Measurements from ENCODE around the gene ATP6V1F.
"Not testable (repeated sequence)": the region's sequence is repeated elsewhere in the genome, so short reads cannot be mapped to it uniquely, and the experiment has no call there.

Gene ATP6V1F

DNA sequence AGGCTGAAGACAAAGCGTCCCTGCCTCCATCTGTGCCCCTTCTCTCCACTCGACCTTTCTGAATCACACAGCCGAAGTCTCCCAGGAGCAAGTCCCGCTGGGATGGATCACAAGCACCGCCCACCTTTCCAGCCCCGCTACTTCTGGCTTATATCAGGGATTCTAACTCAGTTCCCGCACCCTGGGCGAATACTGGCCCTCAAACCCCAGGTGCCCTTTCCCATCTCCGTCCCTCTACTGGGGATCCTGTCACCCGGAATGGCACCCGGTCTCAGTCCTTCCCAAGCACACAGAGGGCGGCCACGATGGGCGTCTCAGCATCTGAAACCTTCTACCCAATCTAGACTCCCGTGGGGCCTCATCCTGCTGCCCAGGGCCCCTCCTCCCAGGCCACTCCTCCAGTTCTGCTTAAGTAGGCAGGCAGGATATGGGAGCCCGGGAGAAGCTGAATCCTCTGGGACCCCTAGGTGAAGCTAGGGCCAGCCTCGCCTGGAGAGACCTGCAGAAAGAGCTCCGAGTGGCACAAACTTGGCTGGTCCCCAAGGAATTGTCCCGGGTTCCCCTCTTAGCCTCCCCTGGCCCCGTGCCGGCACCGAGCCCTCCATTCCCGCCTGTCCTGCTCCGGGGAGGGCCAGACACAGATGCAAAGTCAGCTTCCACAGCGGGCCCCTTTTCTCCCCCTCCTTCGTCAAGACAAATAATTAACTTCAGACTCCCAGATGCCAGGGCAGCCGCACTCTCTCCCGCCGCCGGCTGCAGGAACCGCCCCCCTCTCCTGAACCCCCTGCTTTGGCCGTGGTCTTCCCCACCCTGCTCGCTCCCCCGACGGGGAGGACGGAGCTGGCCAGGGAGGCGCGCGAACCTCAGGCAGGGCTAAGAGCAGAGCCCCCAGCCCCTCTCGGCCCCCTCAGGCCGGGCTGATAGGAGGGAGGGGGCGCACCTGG is 47.2 kb downstream of the ATP6V1F start:
- TF ChIP-seq, protein P1, sequence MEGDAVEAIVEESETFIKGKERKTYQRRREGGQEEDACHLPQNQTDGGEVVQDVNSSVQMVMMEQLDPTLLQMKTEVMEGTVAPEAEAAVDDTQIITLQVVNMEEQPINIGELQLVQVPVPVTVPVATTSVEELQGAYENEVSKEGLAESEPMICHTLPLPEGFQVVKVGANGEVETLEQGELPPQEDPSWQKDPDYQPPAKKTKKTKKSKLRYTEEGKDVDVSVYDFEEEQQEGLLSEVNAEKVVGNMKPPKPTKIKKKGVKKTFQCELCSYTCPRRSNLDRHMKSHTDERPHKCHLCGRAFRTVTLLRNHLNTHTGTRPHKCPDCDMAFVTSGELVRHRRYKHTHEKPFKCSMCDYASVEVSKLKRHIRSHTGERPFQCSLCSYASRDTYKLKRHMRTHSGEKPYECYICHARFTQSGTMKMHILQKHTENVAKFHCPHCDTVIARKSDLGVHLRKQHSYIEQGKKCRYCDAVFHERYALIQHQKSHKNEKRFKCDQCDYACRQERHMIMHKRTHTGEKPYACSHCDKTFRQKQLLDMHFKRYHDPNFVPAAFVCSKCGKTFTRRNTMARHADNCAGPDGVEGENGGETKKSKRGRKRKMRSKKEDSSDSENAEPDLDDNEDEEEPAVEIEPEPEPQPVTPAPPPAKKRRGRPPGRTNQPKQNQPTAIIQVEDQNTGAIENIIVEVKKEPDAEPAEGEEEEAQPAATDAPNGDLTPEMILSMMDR (IDR thresholded peaks at IDR 0.05; ENCODE audit: control insufficient read depth, extremely low read depth, insufficient read depth) = no peak
- H3K4me3 ChIP-seq (ENCODE audit: low read depth, low read length) = no peak overlapping the region
- DNase-seq (ENCODE audit: low read depth) = no peak

DNA sequence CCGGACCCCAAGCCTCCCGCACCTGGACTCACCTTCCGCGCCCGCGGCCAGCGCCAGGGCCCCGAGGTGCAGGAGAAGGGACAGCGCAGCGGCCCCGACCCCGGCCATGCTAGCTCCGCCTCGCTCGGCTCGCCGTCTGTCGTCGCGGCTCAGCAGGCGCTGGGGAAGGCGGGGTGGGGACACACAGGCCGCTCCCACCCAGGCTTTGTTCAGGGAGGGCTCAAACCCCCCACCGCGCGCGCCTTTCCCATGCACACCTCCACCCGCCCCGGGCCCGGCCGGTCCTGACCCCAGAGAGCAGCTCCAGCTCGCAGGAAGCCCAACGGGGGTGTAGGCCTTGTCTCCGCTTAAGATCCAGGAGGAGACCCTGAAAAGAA is 47.9 kb downstream of the ATP6V1F start, which contains the start of gene KCP:
Gene KCP (minus strand): TSS at position 141 of the 377 bp plus-strand sequence. CDS start 33 bp downstream, at position 108.
- no peak within 1 kb of the TSS for H3K4me3 ChIP-seq (ENCODE audit: low read depth, low read length)
- no peak for DNase-seq (ENCODE audit: low read depth)
- TF ChIP-seq, protein P1 (IDR thresholded peaks at IDR 0.05; ENCODE audit: control insufficient read depth, extremely low read depth, insufficient read depth) = no peak

DNA sequence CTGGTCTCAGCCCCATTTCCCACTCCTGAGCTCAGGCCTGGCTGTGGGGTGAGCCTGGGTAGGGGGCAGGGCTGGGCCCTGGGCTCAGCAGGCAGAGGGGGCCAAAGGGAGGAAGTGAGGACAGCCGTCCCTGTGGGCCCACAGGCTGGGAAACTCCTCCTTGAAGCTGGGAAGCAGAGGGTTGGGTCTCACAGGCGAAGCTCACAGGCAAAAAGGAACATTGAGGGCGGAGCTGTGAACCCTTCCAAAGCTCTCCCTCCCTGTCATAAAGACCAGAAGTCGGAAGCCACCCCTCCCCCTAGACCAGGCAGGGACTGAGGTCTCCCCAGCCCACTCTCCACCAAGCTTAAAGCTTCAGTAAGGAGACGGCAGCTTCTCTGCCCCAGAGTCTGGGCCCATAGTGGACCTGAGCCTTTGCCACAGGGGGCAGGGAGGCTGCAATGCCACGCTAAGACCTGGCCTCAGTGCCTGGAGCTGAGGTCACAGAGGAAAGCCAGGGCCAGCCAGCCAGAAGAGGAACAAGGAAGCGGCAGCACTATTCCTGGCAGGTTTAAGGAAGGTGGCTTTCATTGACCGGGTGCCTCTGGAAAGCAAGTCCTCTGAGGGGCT is 48.9 kb downstream of the ATP6V1F start:
- 0 out of 2 replicates have a peak overlapping the region, but pooled peaks have one; percentile 4 for H3K4me3 ChIP-seq (ENCODE audit: low read depth, low read length)
- TF ChIP-seq, protein P1 (IDR thresholded peaks at IDR 0.05; ENCODE audit: control insufficient read depth, extremely low read depth, insufficient read depth) = no peak
- DNase-seq (ENCODE audit: low read depth) = peak; percentile 58

DNA sequence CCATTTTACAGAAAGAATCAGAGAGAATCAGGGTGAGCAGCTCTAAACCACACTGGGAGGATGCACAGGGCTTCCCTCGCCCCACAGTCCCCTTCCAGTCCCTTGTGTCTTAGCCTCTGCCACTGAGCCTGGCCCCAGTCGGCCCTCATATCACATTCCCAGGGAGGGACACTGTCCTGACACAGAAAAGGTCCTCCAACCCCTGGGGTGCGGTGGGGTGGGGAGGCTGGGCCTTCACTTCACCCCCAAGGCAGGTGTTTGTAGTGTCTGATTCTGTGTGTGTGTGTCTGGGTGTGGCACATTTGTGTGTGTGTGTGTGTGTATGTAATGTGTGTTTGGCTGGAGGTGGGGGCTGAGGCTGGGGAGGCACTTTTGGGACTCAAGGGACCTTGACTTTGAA is 49.6 kb downstream of the ATP6V1F start:
- H3K4me3 ChIP-seq (ENCODE audit: low read depth, low read length) = no peak overlapping the region
- TF ChIP-seq, protein P1 (IDR thresholded peaks at IDR 0.05; ENCODE audit: control insufficient read depth, extremely low read depth, insufficient read depth) = no peak
- DNase-seq (ENCODE audit: low read depth) = no peak

DNA sequence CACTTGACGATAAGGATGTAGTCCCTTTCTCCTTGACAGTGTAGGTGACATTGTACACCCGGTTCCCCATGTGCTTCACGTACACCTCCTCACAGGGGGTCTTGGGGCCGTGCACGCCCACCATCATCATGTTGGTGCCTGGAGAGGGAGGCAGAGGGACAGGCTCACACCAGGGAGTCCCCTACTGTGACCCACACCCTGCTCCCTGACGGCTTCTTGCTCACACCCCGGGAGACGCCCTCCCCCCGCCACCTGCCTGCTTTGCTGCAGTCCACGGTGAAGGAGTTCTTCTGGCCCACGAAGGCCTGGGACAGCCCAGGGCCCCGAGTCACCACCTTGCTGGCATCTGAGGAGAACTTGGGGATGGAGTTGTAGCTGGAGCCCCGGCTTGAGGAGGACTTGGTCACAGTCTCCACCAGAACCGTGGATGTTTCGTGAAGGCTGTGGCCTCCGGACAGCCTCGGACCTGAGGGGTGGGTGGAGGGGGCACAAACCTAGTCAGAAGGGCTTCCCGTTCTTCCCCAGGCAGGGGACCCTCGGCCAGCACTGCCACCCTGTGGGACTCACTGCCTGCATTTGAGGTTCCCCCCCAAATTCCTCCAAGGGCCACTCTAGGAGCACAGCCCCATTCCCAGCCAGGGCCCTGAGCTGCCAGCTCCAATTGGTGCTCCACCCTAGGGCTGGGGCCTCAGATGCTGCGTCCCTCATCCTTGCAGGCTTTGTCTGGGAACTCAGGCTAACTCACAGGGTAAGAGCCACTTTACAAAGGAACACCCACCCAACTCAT is 50.2 kb downstream of the ATP6V1F start:
- not testable (repeated sequence) for H3K4me3 ChIP-seq (ENCODE audit: low read depth, low read length); DNase-seq (ENCODE audit: low read depth)

DNA sequence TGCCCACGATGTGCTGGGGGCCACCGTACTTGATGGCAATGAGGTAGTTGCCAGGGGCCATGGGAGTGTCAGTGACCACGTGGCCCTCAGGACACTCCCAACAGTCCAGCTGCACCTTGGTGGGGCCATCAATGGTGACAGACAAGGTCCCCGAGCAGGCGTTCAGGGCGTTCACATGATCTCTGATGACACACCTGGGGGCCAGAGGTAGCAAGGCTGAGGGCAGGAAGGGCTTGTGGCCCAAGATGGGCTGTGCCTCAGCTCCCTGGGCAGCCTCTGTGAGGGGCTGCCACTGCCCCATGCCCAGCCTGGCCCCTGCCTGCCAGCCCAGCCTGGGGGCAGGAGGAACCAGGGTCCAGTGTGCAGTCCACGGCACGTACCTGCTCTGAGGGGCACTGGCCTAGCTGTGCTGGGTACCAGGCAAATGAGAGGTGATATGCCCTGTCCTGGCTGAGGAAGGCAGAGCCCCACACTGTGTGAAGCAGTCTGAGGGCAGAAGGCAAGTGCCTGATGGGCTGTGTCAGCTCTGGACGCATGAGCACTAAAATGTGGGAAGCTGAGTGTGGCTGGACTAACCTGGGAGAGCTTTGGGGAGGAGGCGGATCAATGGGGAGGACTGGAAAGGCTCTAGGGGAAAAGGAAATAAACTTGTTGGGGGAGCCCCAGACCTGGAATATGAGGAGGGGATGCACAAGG is 51.4 kb downstream of the ATP6V1F start:
- TF ChIP-seq, protein P1 (IDR thresholded peaks at IDR 0.05; ENCODE audit: control insufficient read depth, extremely low read depth, insufficient read depth) = no peak
- no peak for DNase-seq (ENCODE audit: low read depth)
- no peak overlapping the region for H3K4me3 ChIP-seq (ENCODE audit: low read depth, low read length)

Data from LNCaP clone FGC (cell line).